Caco-2 (cell line): ENCODE results near the gene DPP4. TPM values are rescaled to one million over a fixed set of nuclear protein-coding genes. Genes with fewer than 3 reads are reported as not detected.

ENCODE experiments used
- BruUV-seq: library from RNA; stranded (reverse); fragments of 400-500 nt; replicated peaks from 2 replicates; lab custom pipeline; 2021; lab: Mats Ljungman, UMichigan
- CTCF ChIA-PET: fragments of 300-600 bp; sonication (Branson Sonifier 250); formaldehyde crosslinking; loops from one replicate; lab custom pipeline; 2022; ENCODE audit warnings: antibody characterized with exemption; lab: Charles Lee
- POLR2A ChIA-PET: fragments of 300-600 bp; sonication (Branson Sonifier 250); formaldehyde crosslinking; loops from one replicate; lab custom pipeline; 2022; ENCODE audit warnings: antibody characterized with exemption; lab: Charles Lee
- DNase-seq, 2 experiments: peaks; one replicate each; pipeline versions ENCODE4 v3.0.0 to v3.0.0-alpha.2; 2020 to 2022
- H3K27me3 ChIP-seq: replicated peaks from 2 replicates; pipeline ENCODE4 v1.6.0; 2011; ENCODE audit warnings: low read length; ENCODE audit not compliant: control insufficient read depth, insufficient read depth
- H3K36me3 ChIP-seq: 2 replicates; pipeline ENCODE4 v1.5.1; 2011; ENCODE audit warnings: low read length; ENCODE audit not compliant: control insufficient read depth, insufficient read depth
- H3K4me1 ChIP-seq: fragments of 250-450 bp; sonication (Bioruptor Pico); 2 replicates; pipeline ENCODE4 v1.5.1; 2020; ENCODE audit warnings: mild to moderate bottlenecking
- H3K4me3 ChIP-seq: 2 replicates; pipeline ENCODE4 v1.5.1; 2011; ENCODE audit warnings: low read depth, mild to moderate bottlenecking, control low read depth, low read length
- H3K9me3 ChIP-seq: fragments of 250-450 bp; sonication (Bioruptor Pico); 2 replicates; pipeline ENCODE4 v1.5.1; 2020; ENCODE audit warnings: mild to moderate bottlenecking, moderate library complexity
- H3K27ac Mint-ChIP-seq: one replicate; pipeline ENCODE4 v1.8.0; 2022; ENCODE audit warnings: mixed read lengths; ENCODE audit not compliant: unreplicated experiment
- H3K27me3 Mint-ChIP-seq: one replicate; pipeline ENCODE4 v1.8.0; 2022; ENCODE audit warnings: mixed read lengths; ENCODE audit not compliant: insufficient read depth, unreplicated experiment
- H3K36me3 Mint-ChIP-seq: one replicate; pipeline ENCODE4 v1.8.0; 2022; ENCODE audit warnings: mild to moderate bottlenecking, mixed read lengths; ENCODE audit not compliant: insufficient read depth, unreplicated experiment
- H3K4me1 Mint-ChIP-seq: one replicate; pipeline ENCODE4 v1.8.0; 2022; ENCODE audit warnings: low read depth, mixed read lengths; ENCODE audit not compliant: unreplicated experiment
- H3K4me3 Mint-ChIP-seq: one replicate; pipeline ENCODE4 v1.8.0; 2022; ENCODE audit warnings: mild to moderate bottlenecking, moderate library complexity, mixed read lengths; ENCODE audit not compliant: unreplicated experiment
- H3K9me3 Mint-ChIP-seq: one replicate; pipeline ENCODE4 v1.8.0; 2022; ENCODE audit warnings: mixed read lengths; ENCODE audit not compliant: unreplicated experiment
- CTCF ChIP-seq, 2 experiments: fragments of 200-600 bp in 1 of 2; IDR thresholded peaks; 1 replicate in 1 of 2; 2 replicates in 1 of 2; pipeline versions ENCODE4 v1.5.1 to v1.8.0; 2011 to 2022; ENCODE audit warnings: antibody characterized with exemption in 1 of 2, control low read depth in 1 of 2, inconsistent platforms in 1 of 2, low read depth in 1 of 2, low read length in 1 of 2, mild to moderate bottlenecking in 1 of 2, moderate library complexity in 1 of 2; ENCODE audit not compliant: insufficient read depth in 1 of 2, severe bottlenecking in 1 of 2, unreplicated experiment in 1 of 2
- intact Hi-C: fragments of 100-400 bp; cut with micrococcal nuclease; formaldehyde crosslinking; loops from one replicate; pipeline ENCODE4 v1.10.0; 2022; ENCODE audit not compliant: unreplicated experiment
- total RNA-seq: library from RNA; stranded (reverse); gene quantifications from 2 replicates; pipeline ENCODE4 v1.2.3, GENCODE V29; 2022

Gene DPP4
- total RNA-seq, 1 experiment from 2014 or later, result 190 TPM

GRCh38 chr2:162074632-162074895 lies 549 bp upstream of the DPP4 start:
- Histone ChIP-seq H3K4me3 (peak overlapping the region; percentile 95), H3K4me1 (peaks cover 50% of the 10 kb centered on the region), H3K9me3 (peaks cover 11% of the 10 kb centered on the region), H3K27me3 (no peaks in the 10 kb centered on the region), H3K36me3 (no peaks in the 10 kb centered on the region)
- TSS peak; percentile 61 for BruUV-seq
- intact Hi-C loops, result loop anchor here (1.0 kb wide), 4 partner anchors 8 to 39 kb away; no protein-coding TSS in a partner anchor
- peaks cover 39% of the 10 kb centered on the region for H3K4me1 Mint-ChIP-seq
- no peak for DNase-seq
- ChIA-PET POLR2A (interaction anchor here (1.9 kb wide), 1 partner anchor 9 kb away, joined by 8 read pairs; no protein-coding TSS in a partner anchor), CTCF (interaction anchor here (1.5 kb wide), 1 partner anchor 14 kb away, joined by 5 read pairs; no protein-coding TSS in a partner anchor)
- TF ChIP-seq CTCF (IDR thresholded peaks at IDR 0.05; ENCODE audit: insufficient read depth in 1 of 2, low read depth in 1 of 2, low read length in 1 of 2, severe bottlenecking in 1 of 2, unreplicated experiment in 1 of 2), result no peak
- no peaks in the 10 kb centered on the region for H3K27me3 Mint-ChIP-seq
- H3K27ac Mint-ChIP-seq, result peak overlapping the region; percentile 54
- peak overlapping the region; percentile 87 for H3K4me3 Mint-ChIP-seq
- no peaks in the 10 kb centered on the region for H3K9me3 Mint-ChIP-seq
- peaks cover 20% of the 10 kb centered on the region for H3K36me3 Mint-ChIP-seq

GRCh38 chr2:162072976-162073887 lies 783 bp downstream of the DPP4 start:
- no peaks in the 10 kb centered on the region for H3K9me3 ChIP-seq
- Mint-ChIP-seq H3K4me3 (peak overlapping the region; percentile 87), H3K9me3 (no peaks in the 10 kb centered on the region), H3K27me3 (no peaks in the 10 kb centered on the region), H3K4me1 (peaks cover 44% of the 10 kb centered on the region), H3K27ac (peak overlapping the region; percentile 54), H3K36me3 (peaks cover 20% of the 10 kb centered on the region)
- no peak for TF ChIP-seq CTCF (IDR thresholded peaks at IDR 0.05; ENCODE audit: insufficient read depth in 1 of 2, low read depth in 1 of 2, low read length in 1 of 2, severe bottlenecking in 1 of 2, unreplicated experiment in 1 of 2)
- no peaks in the 10 kb centered on the region for H3K27me3 ChIP-seq
- peak overlapping the region; percentile 95 for H3K4me3 ChIP-seq
- intact Hi-C loops, result no loop called here
- no peaks in the 10 kb centered on the region for H3K36me3 ChIP-seq
- DNase-seq, result no peak
- peaks cover 63% of the 10 kb centered on the region for H3K4me1 ChIP-seq
- CTCF ChIA-PET, result interaction anchor here (1.5 kb wide), 1 partner anchor 16 kb away, joined by 5 read pairs; no protein-coding TSS in a partner anchor
- POLR2A ChIA-PET, result interaction anchor here (1.9 kb wide), 1 partner anchor 7 kb away, joined by 8 read pairs; no protein-coding TSS in a partner anchor
- BruUV-seq, result TSS peak; percentile 40

- Histone ChIP-seq H3K27me3 (no peaks in the 10 kb centered on the region), H3K4me3 (peak overlapping the region; percentile 95), H3K36me3 (no peaks in the 10 kb centered on the region), H3K9me3 (no peaks in the 10 kb centered on the region), H3K4me1 (peaks cover 73% of the 10 kb centered on the region)
- BruUV-seq, result no TSS peak
- H3K4me3 Mint-ChIP-seq, result peak overlapping the region; percentile 87
- DNase-seq, result no peak
- peak overlapping the region; percentile 54 for H3K27ac Mint-ChIP-seq
- intact Hi-C loops, result no loop called here
- H3K4me1 Mint-ChIP-seq, result peaks cover 50% of the 10 kb centered on the region
- CTCF ChIA-PET, result no interaction called here
- H3K36me3 Mint-ChIP-seq, result peaks cover 20% of the 10 kb centered on the region
- no peaks in the 10 kb centered on the region for H3K27me3 Mint-ChIP-seq
- POLR2A ChIA-PET, result no interaction called here
- no peaks in the 10 kb centered on the region for H3K9me3 Mint-ChIP-seq
- no peak for TF ChIP-seq CTCF (IDR thresholded peaks at IDR 0.05; ENCODE audit: insufficient read depth in 1 of 2, low read depth in 1 of 2, low read length in 1 of 2, severe bottlenecking in 1 of 2, unreplicated experiment in 1 of 2)
These were observed 1.8 kb downstream of the DPP4 start for GRCh38 chr2:162072181-162072702.
